ENCODE results near the gene ANK3.

The ANK3 gene

DNA sequence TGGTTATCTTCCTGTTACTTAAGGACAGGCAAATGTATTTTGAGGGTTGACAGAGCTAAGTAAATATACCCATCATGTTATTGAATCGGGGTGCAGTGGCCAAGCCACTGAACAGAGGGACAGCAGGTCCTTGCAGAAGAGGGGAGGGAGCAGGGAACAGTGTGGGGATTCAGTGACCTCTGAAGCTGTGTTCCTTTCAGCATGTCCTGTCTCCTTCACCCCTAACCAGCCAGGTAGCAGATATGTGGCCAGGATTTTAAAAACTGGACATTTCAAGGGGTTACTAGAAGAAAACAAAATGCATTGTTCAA is 12.7 kb downstream of the ANK3 start:
- no peak for DNase-seq (ENCODE audit: low read depth, low spot score)

GRCh38 chr10:60376221-60377041 is 13.2 kb downstream of the ANK3 start:
- no peak for DNase-seq (ENCODE audit: low read depth, low spot score)

- no peak for DNase-seq (ENCODE audit: low read depth, low spot score)
Observed at GRCh38 chr10:60375293-60376004, 14.2 kb downstream of the ANK3 start.

DNA sequence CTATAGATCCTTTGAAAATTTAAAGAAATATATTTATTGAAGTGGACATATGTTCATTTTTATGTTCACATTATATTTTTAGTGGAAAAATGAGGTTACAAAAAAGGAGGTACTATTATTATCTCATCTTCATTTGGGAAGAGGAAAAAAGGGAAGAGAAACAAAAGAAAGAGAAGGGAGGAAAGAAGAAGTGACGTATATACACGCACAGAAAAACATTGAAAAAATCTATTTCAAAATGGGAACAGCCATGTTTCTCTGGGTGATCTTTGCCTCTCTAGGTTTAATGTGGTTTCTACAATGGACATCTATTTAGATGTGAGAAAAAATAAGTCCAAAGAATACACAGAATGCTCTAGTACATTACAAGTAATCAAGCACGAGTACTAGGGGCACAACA is 14.8 kb downstream of the ANK3 start:
- no peak for DNase-seq (ENCODE audit: low read depth, low spot score)

DNA sequence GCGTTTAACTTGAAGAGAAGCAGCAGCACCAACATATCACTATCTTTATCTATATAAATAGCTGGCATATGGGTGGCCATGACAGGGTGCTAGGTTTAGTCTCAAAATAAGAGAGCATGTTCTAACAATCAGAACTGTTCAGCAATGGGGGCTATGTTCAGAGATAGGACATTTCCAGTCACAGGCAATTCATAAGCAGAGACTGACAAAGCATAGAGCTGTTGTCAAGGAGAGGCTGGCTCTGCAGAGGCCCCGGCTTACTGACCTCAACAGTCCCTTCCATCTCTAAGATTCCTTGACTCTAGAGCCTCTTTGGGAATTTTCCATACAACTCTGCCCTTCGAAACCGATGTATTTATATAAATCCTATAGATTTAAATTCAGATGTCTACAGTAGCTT is 17.2 kb downstream of the ANK3 start:
- DNase-seq (ENCODE audit: low read depth, low spot score) = no peak

GRCh38 chr10:60369547-60369930 is 20.1 kb downstream of the ANK3 start:
- DNase-seq (ENCODE audit: low read depth, low spot score) = no peak

DNA sequence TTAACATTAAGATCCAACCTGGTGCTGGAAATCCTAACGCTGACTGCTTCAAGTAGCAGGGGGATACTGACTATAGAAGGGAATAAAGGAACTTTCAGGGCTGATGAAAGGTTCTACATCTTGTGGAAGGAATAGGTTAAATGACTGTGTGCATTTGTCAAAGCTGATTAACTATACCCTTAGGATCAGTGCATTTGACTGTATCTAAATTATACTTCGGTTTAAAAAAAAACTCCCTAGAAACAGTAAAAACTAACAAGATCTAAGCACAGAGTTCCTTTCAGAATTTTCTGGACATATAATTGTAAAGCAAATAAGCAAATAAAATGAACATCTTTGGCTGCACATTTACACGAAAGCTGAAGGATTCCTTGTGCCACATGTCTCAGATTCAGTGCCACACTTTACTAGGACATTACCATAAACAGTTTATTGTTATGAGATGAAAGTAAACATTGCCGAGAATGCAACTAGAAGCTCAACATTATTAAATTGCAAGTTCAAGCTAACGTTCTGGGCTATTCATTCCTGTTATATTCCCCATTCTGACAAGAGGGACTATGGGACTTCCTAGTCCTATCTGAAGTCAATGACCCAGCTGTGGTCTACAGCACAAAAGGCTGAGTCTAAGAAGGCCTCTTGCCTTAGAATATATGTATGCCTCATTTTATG is 20.7 kb downstream of the ANK3 start:
- DNase-seq (ENCODE audit: low read depth, low spot score) = no peak

DNA sequence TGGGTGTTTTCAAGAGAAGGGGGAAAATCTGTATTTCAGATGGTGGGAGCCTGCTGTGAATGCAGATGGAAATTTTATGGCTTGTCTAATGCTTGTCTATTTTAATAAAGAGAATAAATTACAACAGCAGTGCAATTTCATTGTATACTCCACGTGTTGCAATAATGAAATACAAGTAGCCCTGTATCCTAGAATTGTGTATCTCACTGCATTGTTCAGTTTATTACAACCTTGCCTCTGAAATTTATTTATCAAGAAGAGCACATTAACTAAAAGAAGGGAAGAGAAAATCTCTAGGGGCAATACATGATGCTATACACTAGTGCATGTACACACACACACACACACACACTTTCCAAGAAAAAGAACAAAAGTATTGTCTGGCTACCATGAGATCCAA is 21.8 kb downstream of the ANK3 start:
- no peak for DNase-seq (ENCODE audit: low read depth, low spot score)

DNA sequence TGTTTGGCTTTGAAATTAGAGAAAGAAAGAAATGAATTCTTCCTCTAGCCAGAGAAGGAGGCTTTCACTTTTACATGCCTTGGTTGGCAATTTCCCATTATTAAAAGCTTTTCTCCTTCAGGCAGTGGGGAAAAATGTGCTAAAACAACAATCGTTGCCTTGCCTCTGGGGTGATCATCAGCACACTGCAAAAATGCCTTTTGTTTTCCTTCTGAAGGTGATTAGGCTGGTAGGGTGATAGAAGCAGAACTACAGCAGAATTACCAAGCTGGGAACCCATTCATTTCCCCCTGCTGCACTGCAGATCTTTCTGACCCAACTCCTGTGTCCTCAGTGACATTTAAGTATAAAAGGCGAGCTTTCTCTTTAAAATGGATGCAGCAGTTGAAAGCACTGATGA is 22.2 kb downstream of the ANK3 start:
- no peak for DNase-seq (ENCODE audit: low read depth, low spot score)

DNA sequence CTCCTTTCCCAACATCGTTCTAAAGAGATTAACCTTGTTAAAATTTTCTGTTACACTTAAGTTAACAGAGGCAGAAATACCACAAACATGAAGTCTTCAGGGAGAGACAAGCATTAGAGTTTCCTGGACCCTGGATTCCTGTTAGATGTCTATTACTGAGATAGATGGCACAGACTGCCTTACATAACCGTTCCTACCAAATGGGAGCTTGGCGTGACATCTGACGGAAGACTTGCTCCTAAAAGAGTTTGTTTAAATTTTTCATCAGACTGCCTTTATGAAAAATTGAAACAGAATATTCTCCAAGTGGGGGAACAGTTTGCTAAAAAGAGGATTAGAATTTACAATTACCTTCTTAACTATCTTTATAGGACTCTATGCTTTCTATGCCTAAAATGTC is 22.7 kb downstream of the ANK3 start:
- no peak for DNase-seq (ENCODE audit: low read depth, low spot score)

DNA sequence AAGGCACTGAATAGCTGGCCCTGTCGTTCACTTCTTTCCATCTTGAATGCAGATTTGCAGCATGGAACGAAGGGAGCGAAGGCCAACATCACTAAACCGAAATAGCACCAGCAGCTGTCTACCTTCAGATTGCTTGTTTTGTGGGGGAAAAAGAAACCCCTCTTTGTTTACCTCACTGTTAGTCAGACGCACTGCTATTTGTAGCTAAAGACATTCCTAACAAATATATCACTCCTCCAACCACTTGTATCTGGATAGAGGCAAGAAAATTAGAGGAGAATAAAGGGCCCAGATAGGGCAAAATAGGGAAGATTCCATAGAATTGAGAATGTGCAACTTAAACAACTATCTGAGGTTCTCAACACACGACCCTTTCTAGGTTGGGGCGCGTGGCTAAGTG is 26.5 kb downstream of the ANK3 start:
- DNase-seq (ENCODE audit: low read depth, low spot score) = no peak

- DNase-seq (ENCODE audit: low read depth, low spot score) = no peak
Observed at GRCh38 chr10:60362461-60362860, 27.2 kb downstream of the ANK3 start.

- no peak for DNase-seq (ENCODE audit: low read depth, low spot score)
Observed at GRCh38 chr10:60359066-60359465, 30.6 kb downstream of the ANK3 start.

GRCh38 chr10:60358282-60358681 is 31.4 kb downstream of the ANK3 start:
- no peak for DNase-seq (ENCODE audit: low read depth, low spot score)

- DNase-seq (ENCODE audit: low read depth, low spot score) = no peak
Observed at GRCh38 chr10:60353519-60354258, 36.0 kb downstream of the ANK3 start.

DNA sequence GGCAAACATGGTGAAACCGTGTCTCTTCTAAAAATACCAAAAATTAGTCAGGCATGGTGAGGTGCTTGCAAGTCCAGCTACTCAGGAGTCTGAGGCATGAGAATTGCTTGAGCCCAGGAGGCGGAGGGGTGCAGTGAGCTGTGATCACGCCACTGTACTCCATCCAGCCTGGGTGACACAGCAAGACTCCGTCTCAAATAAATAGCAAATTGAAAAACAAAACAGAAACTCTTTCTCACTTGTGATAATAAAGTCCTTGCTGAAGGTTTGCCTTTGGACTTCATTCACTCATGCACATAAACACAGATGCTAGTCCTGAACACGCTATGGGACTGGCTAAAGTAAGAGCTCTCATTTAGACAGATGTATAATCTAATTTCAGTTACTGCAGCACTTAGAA is 37.6 kb downstream of the ANK3 start:
- DNase-seq (ENCODE audit: low read depth, low spot score) = no peak

GRCh38 chr10:60351191-60351853 is 38.4 kb downstream of the ANK3 start:
- DNase-seq (ENCODE audit: low read depth, low spot score) = no peak

GRCh38 chr10:60350400-60350799 is 39.3 kb downstream of the ANK3 start:
- no peak for DNase-seq (ENCODE audit: low read depth, low spot score)

DNA sequence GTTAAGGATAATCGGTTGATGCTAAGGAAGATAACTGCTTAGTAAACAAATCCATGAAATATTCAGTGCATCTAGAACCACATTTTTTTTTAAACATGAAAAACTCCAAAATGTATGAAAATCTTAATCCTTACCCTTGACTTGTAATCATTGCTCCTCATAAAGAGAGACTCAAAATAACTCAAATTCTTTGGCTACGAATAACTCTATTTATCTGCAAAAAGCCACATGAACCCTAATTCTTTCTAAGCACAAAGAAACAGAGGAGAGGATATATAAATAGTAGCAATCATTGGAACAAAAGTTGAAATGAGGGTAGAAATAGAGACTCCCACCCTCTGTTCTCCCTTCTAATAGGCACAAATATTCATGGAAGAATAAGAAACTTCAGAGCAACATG is 40.2 kb downstream of the ANK3 start:
- DNase-seq (ENCODE audit: low read depth, low spot score) = no peak

- DNase-seq (ENCODE audit: low read depth, low spot score) = no peak
Observed at GRCh38 chr10:60348982-60349381, 40.7 kb downstream of the ANK3 start.

DNA sequence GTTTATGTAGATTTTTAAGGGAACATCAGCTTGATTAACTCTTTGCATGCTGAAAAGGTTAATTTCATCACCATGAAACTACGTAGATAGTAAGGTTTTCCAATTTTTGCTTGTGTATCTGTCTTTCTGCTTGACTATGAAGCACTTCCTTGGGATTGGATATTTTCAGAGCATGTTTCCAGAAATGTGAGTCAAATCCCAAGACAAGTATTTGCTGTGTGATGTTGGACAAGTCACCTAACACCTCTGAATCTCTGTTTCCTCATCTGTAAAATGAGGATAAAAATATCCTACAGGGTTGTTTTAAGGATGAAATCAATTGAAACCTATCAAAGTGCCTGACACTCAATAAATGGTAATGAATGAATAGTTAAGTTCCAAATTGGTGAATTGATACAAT is 42.4 kb downstream of the ANK3 start:
- DNase-seq (ENCODE audit: low read depth, low spot score) = no peak

DNA sequence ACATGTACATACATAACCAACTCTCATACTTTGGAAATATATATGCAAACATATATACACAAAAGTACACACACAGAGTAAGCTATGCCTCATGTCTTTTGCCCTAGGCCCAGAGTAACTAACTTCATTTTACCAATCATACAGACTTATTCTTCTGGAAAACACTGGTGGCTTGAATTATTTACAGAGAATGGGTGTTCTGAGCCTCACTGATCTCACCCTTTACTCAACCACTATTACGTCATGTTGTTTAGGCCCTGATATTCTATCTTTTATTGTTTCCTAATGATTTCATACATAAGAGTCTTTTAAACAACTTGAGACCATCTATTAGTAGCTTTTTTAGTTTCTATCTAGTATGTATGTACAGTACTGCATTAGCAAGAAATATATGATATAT is 43.0 kb downstream of the ANK3 start:
- DNase-seq (ENCODE audit: low read depth, low spot score) = no peak
